Measurements from ENCODE around the gene SCNN1B.
A peak's percentile ranks its signal among the peaks of the same experiment; 100 is the strongest.

Gene SCNN1B

GRCh38 chr16:23428351-23428750, 126.2 kb downstream of the SCNN1B start:
- CTCF ChIA-PET = interaction anchor here (0.6 kb wide), 1 partner anchor 244 kb away, joined by 3 read pairs; no protein-coding TSS in a partner anchor

More at GRCh38 chr16:23428351-23428750, 126.2 kb downstream of the SCNN1B start:
- Histone ChIP-seq H3K4me1 (ENCODE audit: control insufficient read depth, insufficient read depth, low read length) (peaks cover 3% of the 10 kb centered on the region; the same call in 1 of the 2 replicates), H3K4me3 (ENCODE audit: low read depth, low read length) (no peak overlapping the region), H3K36me3 (ENCODE audit: control insufficient read depth in 2 of 2, insufficient read depth in 1 of 2, low read length in 2 of 2) (peaks cover 13 to 38% of the 10 kb centered on the region in 2 experiments; a peak in 2 of 3 replicates), H3K27ac (ENCODE audit: extremely low read depth, low read depth, low read length) (no peak overlapping the region), H3K9me3 (ENCODE audit: control insufficient read depth, insufficient read depth, low read depth, low read length) (no peaks in the 10 kb centered on the region)
- POLR2A ChIA-PET = no interaction called here
- no peak for TF ChIP-seq BCL6B (tag by site-specific recombination; IDR thresholded peaks at IDR 0.05)
- TF ChIP-seq ZNF664 (tag by site-specific recombination; IDR thresholded peaks at IDR 0.05) = peak; percentile 69; the same call in 1 of the 2 replicates

Measured in HEK293 (cell line).